Ovary (tissue), 3 donors: Measurements from ENCODE around the gene PLA1A.

Experiments
- CTCF ChIP-seq, 3 donors: fragments of 450-650 bp in 2 of 3; fragments of 200-600 bp in 1 of 3; IDR thresholded peaks; one replicate each; pipeline versions ENCODE4 v1.5.1 to v1.8.0; 2016 to 2022; ENCODE audit warnings: antibody characterized with exemption in 3 of 3, mild to moderate bottlenecking in 1 of 3
- POLR2A ChIP-seq: fragments of 450-650 bp; IDR thresholded peaks from one replicate; pipeline ENCODE4 v1.6.1; 2017; ENCODE audit warnings: antibody characterized with exemption, mild to moderate bottlenecking, moderate library complexity
- donor health status: DM: no; HTN: no; CAD: no.

DNA sequence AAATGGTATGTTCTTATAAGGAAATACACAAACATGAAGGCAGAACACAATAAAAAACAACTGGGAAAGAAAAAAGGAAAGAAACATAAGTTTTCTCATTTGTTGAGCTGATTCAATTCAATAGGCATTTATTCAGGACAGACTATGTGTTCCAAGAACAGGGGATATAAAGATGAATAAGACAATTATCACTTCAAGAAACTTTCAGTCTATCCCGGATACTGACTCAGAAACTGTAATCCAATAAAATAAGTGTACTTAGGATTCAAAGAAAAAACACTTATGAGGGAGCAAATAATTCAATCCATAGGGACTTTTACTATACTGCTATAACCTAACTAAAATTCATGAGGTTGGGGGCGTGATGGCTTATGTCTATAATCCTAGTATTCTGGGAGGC, 66.2 kb downstream of the PLA1A start:
- TF ChIP-seq POLR2A: no peak
- no peak for TF ChIP-seq CTCF (IDR thresholded peaks at IDR 0.05)
